ENCODE measurements around the gene MEOX1. TPM values are rescaled to one million over a fixed set of nuclear protein-coding genes. Genes with fewer than 3 reads are reported as not detected.
A peak's percentile ranks its signal among the peaks of the same experiment; 100 is the strongest.

MEOX1 gene
- total and polyA plus RNA-seq, 2 donors (not counting 1 experiment from before 2014, with no cell fraction given): not detected

GRCh38 chr17:43609613-43610385 lies 51.9 kb downstream of the MEOX1 start:
- Histone ChIP-seq H3K4me2 (ENCODE audit: extremely low read depth, insufficient read depth, low read length) (no peak overlapping the region), H3K27ac (ENCODE audit: insufficient read depth, low read length) (no peak overlapping the region), H2AFZ (ENCODE audit: low read length) (no peak overlapping the region)

GRCh38 chr17:43608313-43608712 lies 53.4 kb downstream of the MEOX1 start:
- Histone ChIP-seq H3K4me2 (ENCODE audit: extremely low read depth, insufficient read depth, low read length) (no peak overlapping the region), H3K4me3 (replicated peaks in 1 of 4; ENCODE audit: control extremely low read depth in 1 of 4, insufficient read depth in 1 of 4, low read depth in 3 of 4, low read length in 4 of 4) (no peak overlapping the region), H4K20me1 (ENCODE audit: control insufficient read depth, extremely low read depth, insufficient read depth, low read length) (no peaks in the 10 kb centered on the region), H3K27me3 (ENCODE audit: control insufficient read depth, insufficient read depth, low read length) (peaks cover 4% of the 10 kb centered on the region), H2AFZ (ENCODE audit: low read length) (no peak overlapping the region), H3K27ac (ENCODE audit: insufficient read depth, low read length) (no peak overlapping the region), H3K4me1 (ENCODE audit: control insufficient read depth, extremely low read depth, insufficient read depth, low read length) (no peaks in the 10 kb centered on the region), H3K36me3 (ENCODE audit: control insufficient read depth, insufficient read depth, low read length) (no peaks in the 10 kb centered on the region), H3K9me3 (ENCODE audit: control insufficient read depth, insufficient read depth, low read depth, low read length) (no peaks in the 10 kb centered on the region), H3K9ac (ENCODE audit: insufficient read depth, low read length) (no peak overlapping the region), H3K79me2 (ENCODE audit: control insufficient read depth, insufficient read depth, low read length) (no peaks in the 10 kb centered on the region)
- DNase-seq (ENCODE audit: low read depth in 2 of 2): peak in 1 of 2 donors; percentile 56
- TF ChIP-seq EZH2 (IDR thresholded peaks at IDR 0.05; ENCODE audit: low read length, missing control alignments) (no peak), CTCF (conservative IDR thresholded peaks at IDR 0.05 in 1 of 2, IDR thresholded peaks at IDR 0.05 in 1 of 2; ENCODE audit: low read depth in 1 of 2, low read length in 2 of 2) (no peak)

More at GRCh38 chr17:43609613-43610385, 51.9 kb downstream of the MEOX1 start:
- H3K27me3 ChIP-seq (ENCODE audit: control insufficient read depth, insufficient read depth, low read length): peaks cover 2% of the 10 kb centered on the region
- H3K4me1 ChIP-seq (ENCODE audit: control insufficient read depth, extremely low read depth, insufficient read depth, low read length): no peaks in the 10 kb centered on the region
- TF ChIP-seq CTCF (conservative IDR thresholded peaks at IDR 0.05 in 1 of 2, IDR thresholded peaks at IDR 0.05 in 1 of 2; ENCODE audit: low read depth in 1 of 2, low read length in 2 of 2) (no peak), EZH2 (IDR thresholded peaks at IDR 0.05; ENCODE audit: low read length, missing control alignments) (no peak)
- H3K4me3 ChIP-seq (replicated peaks in 1 of 4; ENCODE audit: control extremely low read depth in 1 of 4, insufficient read depth in 1 of 4, low read depth in 3 of 4, low read length in 4 of 4): no peak overlapping the region
- no peaks in the 10 kb centered on the region for H3K36me3 ChIP-seq (ENCODE audit: control insufficient read depth, insufficient read depth, low read length)
- no peak overlapping the region for H3K9ac ChIP-seq (ENCODE audit: insufficient read depth, low read length)
- no peak for DNase-seq (ENCODE audit: low read depth in 2 of 2)
- H4K20me1 ChIP-seq (ENCODE audit: control insufficient read depth, extremely low read depth, insufficient read depth, low read length): no peaks in the 10 kb centered on the region
- H3K79me2 ChIP-seq (ENCODE audit: control insufficient read depth, insufficient read depth, low read length): no peaks in the 10 kb centered on the region
- no peaks in the 10 kb centered on the region for H3K9me3 ChIP-seq (ENCODE audit: control insufficient read depth, insufficient read depth, low read depth, low read length)

GRCh38 chr17:43604549-43604948 lies 57.2 kb downstream of the MEOX1 start:
- no peaks in the 10 kb centered on the region for H3K36me3 ChIP-seq (ENCODE audit: control insufficient read depth, insufficient read depth, low read length)
- no peaks in the 10 kb centered on the region for H3K9me3 ChIP-seq (ENCODE audit: control insufficient read depth, insufficient read depth, low read depth, low read length)
- no peak overlapping the region for H3K9ac ChIP-seq (ENCODE audit: insufficient read depth, low read length)
- H3K4me1 ChIP-seq (ENCODE audit: control insufficient read depth, extremely low read depth, insufficient read depth, low read length): peaks cover 3% of the 10 kb centered on the region
- H4K20me1 ChIP-seq (ENCODE audit: control insufficient read depth, extremely low read depth, insufficient read depth, low read length): no peaks in the 10 kb centered on the region
- no peak overlapping the region for H3K4me3 ChIP-seq (replicated peaks in 1 of 4; ENCODE audit: control extremely low read depth in 1 of 4, insufficient read depth in 1 of 4, low read depth in 3 of 4, low read length in 4 of 4)
- no peak overlapping the region for H3K4me2 ChIP-seq (ENCODE audit: extremely low read depth, insufficient read depth, low read length)
- H3K27me3 ChIP-seq (ENCODE audit: control insufficient read depth, insufficient read depth, low read length): peaks cover 4% of the 10 kb centered on the region
- DNase-seq (ENCODE audit: low read depth in 2 of 2): no peak
- no peak overlapping the region for H2AFZ ChIP-seq (ENCODE audit: low read length)
- no peaks in the 10 kb centered on the region for H3K79me2 ChIP-seq (ENCODE audit: control insufficient read depth, insufficient read depth, low read length)
- H3K27ac ChIP-seq (ENCODE audit: insufficient read depth, low read length): no peak overlapping the region
- TF ChIP-seq CTCF (conservative IDR thresholded peaks at IDR 0.05 in 1 of 2, IDR thresholded peaks at IDR 0.05 in 1 of 2; ENCODE audit: low read depth in 1 of 2, low read length in 2 of 2): no peak
- TF ChIP-seq EZH2 (IDR thresholded peaks at IDR 0.05; ENCODE audit: low read length, missing control alignments): no peak

All from fibroblast of lung (primary cell).